Stimulated activated CD4-positive, alpha-beta T cell treated with anti-CD3 and anti-CD28 coated beads, Interleukin-4, amount 100 ng/mL, for 1 hour (primary cell): ENCODE measurements around the gene ZNF844.
"Not testable (repeated sequence)": the region's sequence is repeated elsewhere in the genome, so short reads cannot be mapped to it uniquely, and the experiment has no call there.

ENCODE experiments used
- DNase-seq: peaks from one replicate; pipeline ENCODE4 v3.0.0-alpha.2; 2020

Gene ZNF844

DNA sequence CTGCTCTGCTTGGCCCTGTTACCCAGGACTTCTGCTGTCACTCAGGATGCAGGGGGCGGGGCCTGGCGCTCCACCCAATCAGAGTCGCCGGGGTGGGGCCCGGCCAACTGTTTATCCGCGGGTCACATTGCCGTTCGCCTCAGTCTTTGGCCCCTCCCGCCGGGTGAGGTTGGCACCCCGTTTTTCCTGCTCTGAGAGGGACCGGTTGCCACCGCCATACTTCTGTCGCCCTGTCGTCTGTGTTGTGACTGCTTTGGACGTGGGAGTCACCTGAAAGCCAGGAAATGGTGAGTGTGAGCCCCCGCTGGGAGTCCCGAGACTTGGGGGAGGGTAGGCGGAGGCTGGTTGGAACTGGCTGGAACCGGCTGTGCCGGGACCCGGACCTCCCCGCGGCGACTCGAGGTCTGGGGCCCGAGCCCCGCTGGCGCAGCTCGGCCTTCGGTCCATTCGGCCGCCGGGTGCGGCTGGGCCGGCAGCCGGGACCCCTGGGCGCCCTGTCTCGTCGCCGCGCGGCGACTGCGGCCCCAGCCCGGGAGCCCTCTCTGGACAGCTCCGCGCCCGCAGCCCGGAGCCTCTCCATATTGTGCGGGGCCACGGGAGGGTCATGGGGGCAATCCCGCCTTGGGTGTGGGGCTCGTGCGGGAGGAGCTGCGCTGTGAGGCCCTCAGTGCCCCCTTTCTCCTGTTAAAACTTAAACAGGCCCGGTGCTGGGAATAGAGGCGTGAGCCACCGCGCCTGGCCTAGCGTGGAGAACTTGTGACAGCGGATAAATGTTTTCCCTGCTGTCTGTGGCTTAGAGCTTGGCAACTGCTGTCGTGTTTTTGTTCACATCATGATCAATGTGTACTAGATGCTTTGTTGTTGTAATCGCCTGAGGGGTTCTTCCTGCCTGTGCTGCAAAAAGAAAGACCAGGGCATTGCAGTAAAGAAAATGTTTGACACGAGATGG, at the start of gene ZNF844:
TSS of gene ZNF844 (plus strand) at position 142 of the 949 bp plus-strand sequence. CDS start at position 285, 143 bp downstream.
- DNase-seq, result peak; percentile 79

GRCh38 chr19:12015015-12015752, 49.3 kb upstream of the ZNF844 start:
- no peak for DNase-seq

- DNase-seq, result no peak
These were observed 48.8 kb upstream of the ZNF844 start for GRCh38 chr19:12015753-12016116.

- DNase-seq, result no peak
These were observed 30.3 kb upstream of the ZNF844 start for GRCh38 chr19:12034198-12034597.

DNA sequence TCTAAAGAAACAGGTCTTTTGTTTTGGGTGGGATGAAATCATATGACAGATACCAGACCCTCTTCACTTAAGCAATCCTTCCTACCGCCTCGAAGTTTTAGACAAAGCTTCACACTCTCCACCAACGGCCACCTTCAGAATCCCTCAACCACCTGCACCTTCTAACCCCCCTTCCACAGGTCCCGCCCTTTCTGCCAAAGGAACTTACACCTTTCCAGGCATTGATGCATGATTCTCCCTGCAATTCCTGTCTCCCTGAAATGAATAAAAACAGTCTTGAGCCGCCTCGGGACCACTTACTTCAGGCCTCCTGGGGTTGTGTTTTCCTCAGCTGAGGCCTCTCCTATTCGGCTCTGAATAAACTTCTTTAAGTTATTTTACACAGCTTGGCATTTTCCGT, 29.9 kb upstream of the ZNF844 start:
- DNase-seq, result no peak

DNA sequence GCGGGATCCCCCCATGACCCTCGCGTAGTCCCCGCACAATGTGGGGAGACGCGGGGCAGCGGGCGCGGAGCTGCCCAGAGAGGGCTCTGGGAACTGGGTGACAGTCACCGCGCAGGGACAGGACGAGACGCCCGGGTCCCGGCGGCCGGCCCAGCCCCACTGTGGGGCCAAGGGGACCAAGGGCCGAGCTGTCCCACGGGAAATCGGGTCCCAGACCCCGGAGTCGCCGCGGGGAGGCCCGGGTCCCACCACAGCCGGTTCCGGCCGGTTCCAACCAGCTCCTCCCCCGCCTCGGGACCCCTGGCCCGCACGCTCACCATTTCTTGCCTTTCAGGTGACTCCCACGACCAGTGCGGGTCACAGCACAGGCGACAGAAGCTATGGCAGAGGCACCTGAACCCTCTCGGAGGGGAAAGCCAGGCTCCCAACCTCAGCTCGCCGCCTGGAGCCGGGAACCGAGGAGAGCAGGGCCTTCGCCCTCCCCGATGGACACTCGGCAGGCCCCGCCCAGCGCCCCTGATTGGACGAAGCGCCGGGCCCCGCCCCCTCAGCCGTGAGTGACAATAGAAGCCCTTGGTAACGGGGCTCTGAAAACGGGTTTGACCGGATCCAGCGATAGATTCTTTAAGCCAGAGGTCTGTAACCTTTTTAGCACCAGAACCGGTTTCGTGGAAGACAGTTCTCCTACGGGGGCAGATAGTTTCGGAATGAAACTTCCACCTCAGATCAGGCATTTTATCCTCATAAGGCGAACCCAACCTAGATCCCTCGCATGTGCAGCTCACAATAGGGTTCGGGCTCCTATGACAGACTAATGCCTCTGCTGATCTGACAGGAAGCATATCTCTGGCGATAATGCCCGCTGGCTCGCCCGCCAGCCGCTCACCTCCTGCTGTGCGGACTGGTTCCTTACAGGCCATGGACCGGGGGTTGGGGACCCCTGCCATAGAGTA, 29.0 kb upstream of the ZNF844 start, which contains the start of gene ZNF433:
TSS of gene ZNF433 (minus strand) at position 460 of the 953 bp plus-strand sequence. CDS start at position 320, 140 bp downstream.
- DNase-seq, result peak; percentile 81

GRCh38 chr19:12042893-12043292, 21.6 kb upstream of the ZNF844 start:
- DNase-seq, result no peak

DNA sequence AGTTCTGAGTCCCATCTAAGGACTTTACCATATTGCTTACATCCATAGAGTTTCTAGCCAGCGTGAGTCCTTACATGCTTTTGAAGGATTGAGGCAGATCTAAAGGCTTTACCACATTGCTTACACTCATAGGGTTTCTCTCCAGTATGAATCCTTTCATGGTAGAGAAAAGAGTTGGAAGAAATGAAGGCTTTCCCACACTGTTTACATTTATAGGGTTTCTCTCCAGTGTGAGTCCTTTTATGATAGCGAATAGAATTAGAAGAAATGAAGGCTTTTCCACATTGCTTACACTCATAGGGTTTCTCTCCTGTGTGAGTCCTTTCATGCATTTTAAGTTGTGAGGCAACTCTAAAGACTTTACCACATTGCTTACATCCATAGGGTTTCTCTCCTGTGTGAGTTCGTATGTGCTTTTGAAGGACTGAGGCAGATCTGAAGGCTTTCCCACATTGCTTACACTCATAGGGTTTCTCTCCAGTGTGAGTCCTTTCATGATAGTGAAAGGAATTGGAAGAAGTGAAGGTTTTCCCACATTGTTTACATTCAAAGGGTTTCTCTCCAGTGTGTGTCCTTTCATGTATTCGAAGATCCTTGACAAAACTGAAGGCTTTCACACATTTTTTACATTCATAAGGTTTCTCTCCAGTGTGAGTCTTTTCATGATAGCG, 20.6 kb upstream of the ZNF844 start:
- DNase-seq, result no peak

DNA sequence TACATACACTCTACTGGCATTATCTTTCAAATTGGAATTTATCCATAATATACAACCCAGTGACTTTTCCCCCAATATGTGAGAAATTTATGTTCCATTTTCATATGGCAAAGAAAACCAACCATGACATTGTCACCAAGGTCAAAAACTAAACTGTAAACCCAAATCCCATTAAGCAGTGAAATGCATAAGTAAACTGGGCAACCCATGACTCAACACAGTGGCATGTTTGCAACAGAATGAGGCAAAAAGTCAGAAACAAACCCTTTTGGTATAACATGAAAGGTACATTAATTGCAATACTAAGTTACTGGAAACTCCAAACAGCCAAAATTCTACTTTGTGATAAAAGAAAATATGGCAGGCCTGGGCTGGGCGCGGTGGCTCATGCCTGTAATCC, 16.7 kb upstream of the ZNF844 start:
- DNase-seq, result no peak

DNA sequence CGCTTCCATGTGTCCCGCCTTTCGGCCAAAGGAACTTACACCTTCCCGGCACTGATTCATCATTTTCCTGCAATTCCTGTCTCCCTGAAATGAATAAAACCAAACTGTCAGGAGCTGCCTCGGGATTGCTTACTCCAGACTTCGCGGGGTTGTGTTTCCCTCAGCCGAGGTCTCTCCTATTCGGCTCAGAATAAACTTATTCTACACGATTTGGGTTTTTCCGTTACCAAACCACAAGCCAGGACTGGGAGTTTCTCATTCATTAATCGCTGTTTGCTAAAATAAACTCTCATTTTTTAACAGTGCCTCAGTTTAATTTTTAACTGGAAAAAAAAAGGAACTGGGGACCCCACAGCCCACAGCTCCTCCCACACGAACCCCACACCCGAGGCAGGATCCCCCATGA, 12.4 kb upstream of the ZNF844 start:
- DNase-seq, result no peak

DNA sequence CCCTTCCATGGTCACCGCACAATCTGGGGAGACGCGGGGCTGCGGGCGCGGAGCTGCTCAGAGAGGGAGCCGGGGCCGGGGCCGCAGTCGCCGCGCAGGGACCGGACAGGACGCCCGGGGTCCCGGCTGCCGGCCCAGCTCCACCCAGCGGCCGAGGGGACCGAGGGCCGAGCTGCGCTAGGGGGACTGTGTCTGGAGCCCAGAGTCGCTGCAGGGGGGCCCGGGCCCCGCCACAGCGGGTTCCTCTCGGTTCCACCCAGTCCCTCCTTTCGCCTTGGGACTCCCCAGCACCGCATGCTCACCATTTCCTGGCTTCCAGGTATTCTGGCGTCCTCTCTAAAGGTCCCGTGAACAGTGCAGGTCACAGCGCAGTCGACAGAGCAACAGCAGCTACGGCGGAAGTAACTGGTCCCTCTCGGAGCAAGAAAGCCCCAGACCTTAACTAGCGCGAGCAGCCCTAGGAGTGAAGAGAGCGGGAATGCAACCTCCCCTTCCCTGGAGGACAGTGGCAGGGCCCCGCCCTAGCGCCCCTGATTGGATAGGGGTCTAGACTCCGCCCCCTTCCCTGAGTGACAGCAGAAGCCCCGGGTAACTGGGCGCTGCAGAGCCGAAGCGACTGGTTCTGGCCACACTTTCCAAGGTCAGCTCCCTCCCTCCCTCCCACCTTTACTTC, 11.9 kb upstream of the ZNF844 start, which contains the start of gene ZNF878:
TSS of gene ZNF878 (minus strand) at position 465 of the 673 bp plus-strand sequence. CDS start at position 305, 160 bp downstream.
- DNase-seq, result peak; percentile 57

GRCh38 chr19:12055784-12056183, 8.7 kb upstream of the ZNF844 start:
- no peak for DNase-seq

DNA sequence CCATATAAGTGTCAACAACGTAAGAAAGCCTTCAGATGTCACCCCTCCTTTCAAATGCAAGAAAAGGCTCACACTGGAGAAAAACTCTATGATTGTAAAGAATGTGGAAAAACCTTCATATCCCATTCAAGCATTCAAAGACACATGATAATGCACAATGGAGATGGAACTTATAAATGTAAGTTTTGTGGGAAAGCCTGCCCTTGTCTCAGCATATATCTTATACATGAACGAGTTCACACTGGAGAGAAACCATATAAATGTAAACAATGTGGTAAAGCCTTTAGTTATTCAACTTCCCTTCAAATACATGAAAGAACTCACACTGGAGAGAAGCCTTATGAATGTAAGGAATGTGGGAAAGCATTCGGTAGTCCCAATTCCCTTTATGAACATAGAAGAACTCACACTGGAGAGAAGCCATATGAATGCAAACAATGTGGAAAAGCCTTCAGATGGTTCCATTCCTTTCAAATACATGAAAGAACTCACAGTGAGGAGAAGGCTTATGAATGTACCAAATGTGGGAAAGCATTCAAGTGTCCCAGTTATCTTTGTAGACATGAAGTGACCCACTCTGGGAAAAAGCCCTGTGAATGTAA, 11.1 kb downstream of the ZNF844 start:
- DNase-seq, result no peak

- not testable (repeated sequence) for DNase-seq
These were observed 11.8 kb downstream of the ZNF844 start for GRCh38 chr19:12076331-12076730.

DNA sequence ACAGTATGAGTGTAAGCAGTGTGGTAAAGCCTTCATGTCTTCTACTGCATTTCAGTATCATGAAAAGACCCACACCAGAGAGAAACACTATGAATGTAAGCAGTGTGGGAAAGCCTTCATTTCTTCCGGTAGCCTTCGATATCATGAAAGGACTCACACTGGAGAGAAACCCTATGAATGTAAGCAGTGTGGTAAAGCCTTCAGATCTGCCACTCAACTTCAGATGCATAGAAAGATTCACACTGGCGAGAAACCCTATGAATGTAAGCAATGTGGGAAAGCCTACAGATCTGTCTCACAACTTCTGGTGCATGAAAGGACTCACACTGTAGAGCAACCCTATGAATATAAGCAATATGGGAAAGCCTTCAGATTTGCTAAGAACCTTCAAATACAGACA, 12.8 kb downstream of the ZNF844 start:
- DNase-seq, result no peak

GRCh38 chr19:12083336-12083735, 18.8 kb downstream of the ZNF844 start:
- not testable (repeated sequence) for DNase-seq

DNA sequence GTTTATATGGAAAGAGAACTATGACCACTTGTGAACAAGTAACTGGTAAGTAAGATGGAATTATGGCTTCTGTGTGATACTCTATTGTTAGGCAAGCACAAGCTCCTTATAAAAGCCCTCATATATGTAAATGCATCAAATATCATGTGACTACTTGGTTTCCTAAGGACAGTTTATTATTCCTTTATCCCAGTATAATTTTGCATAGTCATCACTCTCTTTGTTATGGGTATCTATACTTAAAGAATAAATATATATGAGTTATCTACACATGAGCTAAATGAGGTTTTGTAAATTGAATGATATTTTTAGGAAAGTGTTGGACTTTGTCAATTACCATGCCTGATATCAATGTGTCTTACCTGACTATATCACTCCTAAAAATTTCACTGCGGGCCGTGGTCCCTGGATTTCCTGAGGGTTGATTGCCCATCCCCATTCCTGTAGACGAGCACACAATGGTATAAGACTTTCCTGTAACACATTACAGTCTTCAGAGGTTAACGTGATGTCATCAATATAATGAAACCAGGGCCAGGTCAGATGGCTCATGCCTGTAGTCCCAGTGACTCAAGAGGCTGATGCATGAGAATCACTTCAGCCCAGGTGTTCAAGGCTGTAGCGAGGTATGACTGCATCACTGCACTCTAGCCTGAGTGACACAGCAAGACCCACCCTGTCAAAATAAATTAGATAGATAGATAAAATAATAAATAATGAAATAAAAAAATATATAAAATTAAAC, 20.7 kb downstream of the ZNF844 start:
- no peak for DNase-seq

- peak; percentile 70 for DNase-seq
These were observed 26.3 kb downstream of the ZNF844 start for GRCh38 chr19:12090807-12091206.

DNA sequence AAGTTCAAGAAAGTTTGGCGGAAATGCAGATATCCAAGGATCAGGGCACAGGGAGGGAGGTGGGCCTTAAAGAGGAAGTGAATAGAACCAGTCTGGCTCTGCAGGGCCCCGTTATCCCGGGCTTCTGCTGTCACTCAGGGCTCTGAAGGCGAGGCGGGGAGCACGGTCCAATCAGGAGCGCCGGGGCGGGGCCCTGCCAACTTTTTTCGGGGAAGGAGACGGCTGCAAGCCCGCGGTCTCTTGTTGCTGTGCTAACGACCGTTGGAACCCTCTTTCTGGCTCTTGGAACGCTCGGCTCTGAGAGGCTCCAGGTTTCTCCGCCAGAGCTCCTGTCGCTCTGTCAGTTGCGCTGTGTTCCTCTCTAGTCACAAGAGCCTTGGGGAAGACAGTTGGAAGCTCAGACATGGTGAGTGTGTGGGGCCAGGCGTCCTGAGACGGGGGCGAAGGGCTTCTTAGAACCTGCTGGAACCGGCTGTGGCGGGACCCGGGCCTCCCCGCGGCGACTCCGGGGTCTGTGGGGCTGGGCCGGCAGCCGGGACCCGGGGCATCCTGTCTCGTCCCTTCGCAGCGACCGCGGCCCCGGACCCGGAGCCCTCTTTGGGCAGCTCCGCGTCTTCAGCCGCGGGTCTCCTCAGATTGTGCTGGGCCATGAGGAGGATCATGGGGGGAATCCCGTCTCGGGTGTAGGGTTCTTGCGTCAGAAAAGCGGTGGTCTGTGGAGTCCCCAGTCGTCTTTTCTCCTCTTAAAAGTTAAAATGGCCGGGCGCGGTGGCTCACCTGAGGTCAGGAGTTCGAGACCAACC, 27.7 kb downstream of the ZNF844 start:
- DNase-seq, result peak; percentile 69
